Measurements from ENCODE around the gene RSKR. TPM values are rescaled to one million over a fixed set of nuclear protein-coding genes. Genes with fewer than 3 reads are reported as not detected.
A peak's percentile ranks its signal among the peaks of the same experiment; 100 is the strongest.
"Not testable (repeated sequence)": the region's sequence is repeated elsewhere in the genome, so short reads cannot be mapped to it uniquely, and the experiment has no call there.

The RSKR gene, protein sequence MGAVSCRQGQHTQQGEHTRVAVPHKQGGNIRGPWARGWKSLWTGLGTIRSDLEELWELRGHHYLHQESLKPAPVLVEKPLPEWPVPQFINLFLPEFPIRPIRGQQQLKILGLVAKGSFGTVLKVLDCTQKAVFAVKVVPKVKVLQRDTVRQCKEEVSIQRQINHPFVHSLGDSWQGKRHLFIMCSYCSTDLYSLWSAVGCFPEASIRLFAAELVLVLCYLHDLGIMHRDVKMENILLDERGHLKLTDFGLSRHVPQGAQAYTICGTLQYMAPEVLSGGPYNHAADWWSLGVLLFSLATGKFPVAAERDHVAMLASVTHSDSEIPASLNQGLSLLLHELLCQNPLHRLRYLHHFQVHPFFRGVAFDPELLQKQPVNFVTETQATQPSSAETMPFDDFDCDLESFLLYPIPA
- polyA plus RNA-seq: 1 to 10 TPM; 1.8 to 3.3 (median 2.9) TPM

- 63 to 89% (median 67%) methylated on average over 5 of the region's 5 CpGs for WGBS, 3 donors
- no peak within 1 kb of the TSS for H3K27ac ChIP-seq (ENCODE audit: low read depth, low read length)
Measured at GRCh38 chr17:28613931-28614381, at the start of gene RSKR. TSS of gene RSKR (minus strand) at chr17:28614185. CDS start at chr17:28614161, 24 bp downstream.

GRCh38 chr17:28663723-28664122 is 49.7 kb upstream of the RSKR start:
- H3K27ac ChIP-seq (ENCODE audit: low read depth, low read length): no peak overlapping the region

DNA sequence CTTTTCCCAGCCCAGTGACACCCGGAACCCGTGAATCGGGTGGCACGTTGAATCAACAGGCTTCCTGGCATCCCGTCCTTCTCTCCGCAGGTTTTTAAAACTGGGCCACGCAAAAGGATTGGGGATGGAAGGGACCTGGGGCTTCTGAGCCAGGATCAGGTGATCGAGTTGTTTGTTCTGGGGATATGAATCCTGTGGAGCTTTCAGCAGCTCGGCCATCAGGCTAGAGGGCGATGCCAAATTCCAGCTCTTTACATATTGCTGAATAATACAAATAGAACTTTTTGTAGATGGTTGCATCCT is 48.5 kb upstream of the RSKR start:
- 0 to 1% (median 1%) methylated on average over 10 of the region's 10 CpGs for WGBS, 3 donors

DNA sequence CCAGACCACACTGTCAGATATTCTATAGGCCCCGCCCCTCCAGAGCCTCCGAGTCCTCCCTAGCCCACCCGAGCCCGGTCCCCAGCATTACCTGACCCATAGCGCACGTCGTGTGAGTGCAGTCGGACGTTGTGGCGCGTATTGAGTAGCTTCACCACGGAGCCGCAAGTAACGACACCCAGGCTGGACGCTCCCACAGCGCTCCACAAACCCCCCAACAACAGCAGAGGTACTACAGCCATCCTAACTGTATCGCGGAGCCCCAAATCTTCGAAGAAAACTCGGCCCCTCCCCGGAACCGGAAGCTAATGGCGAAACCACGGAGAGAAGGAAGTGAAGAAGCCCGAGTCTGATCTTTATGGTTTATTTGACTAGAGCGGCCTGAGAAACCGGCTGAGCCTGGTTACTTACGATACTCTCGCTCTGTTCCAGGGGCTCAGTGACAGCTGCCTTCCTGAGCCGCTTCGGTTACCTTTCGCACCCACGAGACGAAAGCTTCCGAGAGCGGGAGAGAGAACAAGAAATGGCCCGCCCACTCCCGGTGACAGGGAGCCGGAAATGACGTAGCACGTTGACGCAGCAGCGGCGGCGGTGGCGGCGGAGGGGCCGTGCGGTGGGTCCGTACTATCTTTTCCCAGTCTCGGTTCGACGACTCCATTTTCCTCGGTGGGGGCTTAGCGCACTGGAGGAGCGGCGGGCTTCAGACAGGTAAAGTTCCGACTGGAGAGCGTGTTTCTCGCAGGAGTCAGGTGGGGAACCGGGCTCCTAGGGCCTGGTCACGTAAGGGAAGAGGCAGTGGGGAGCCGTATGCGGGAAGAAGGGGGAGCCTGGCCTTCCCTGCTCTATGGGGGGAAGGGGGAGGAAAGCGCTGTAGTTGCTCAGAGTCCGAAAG is 47.9 kb upstream of the RSKR start, which contains the start of the genes SDF2 and SUPT6H:
TSS of gene SDF2 (minus strand) at position 272 of the 892 bp plus-strand sequence. CDS start at position 242, 30 bp downstream.
TSS of gene SUPT6H (plus strand) at position 571 of the 892 bp plus-strand sequence. CDS start 11,197 bp downstream, outside the sequence.
- WGBS, 3 donors: 0 to 1% (median 1%) methylated on average over 66 of the region's 66 CpGs

More for the DNA sequence above, 48.5 kb upstream of the RSKR start:
- H3K27ac ChIP-seq (ENCODE audit: low read depth, low read length): peak overlapping the region; percentile 65

GRCh38 chr17:28659497-28659881 is 45.5 kb upstream of the RSKR start:
- not testable (repeated sequence) for H3K27ac ChIP-seq (ENCODE audit: low read depth, low read length)
- 97 to 99% (median 98%) methylated on average over 23 of the region's 23 CpGs for WGBS, 3 donors

More for the DNA sequence above, 47.9 kb upstream of the RSKR start, which contains the start of the genes SDF2 and SUPT6H:
- H3K27ac ChIP-seq (ENCODE audit: low read depth, low read length): peak within 1 kb of the TSS; percentile 65

- H3K27ac ChIP-seq (ENCODE audit: low read depth, low read length): not testable (repeated sequence)
- WGBS, 3 donors: 97% methylated on average over 32 to 46 of the region's 46 CpGs
Measured at GRCh38 chr17:28658766-28659496, 44.9 kb upstream of the RSKR start.

DNA sequence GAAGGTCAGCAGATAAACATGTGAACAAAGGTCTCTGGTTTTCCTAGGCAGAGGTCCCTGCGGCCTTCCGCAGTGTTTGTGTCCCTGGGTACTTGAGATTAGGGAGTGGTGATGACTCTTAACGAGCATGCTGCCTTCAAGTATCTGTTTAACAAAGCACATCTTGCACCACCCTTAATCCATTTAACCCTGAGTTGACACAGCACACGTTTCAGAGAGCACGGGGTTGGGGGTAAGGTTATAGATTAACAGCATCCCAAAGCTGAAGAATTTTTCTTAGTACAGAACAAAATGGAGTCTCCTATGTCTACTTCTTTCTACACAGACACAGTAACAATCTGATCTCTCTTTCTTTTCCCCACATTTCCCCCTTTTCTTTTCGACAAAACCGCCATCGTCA is 44.4 kb upstream of the RSKR start:
- not testable (repeated sequence) for H3K27ac ChIP-seq (ENCODE audit: low read depth, low read length)
- 93 to 97% (median 96%) methylated on average over 4 to 5 of the region's 8 CpGs for WGBS, 3 donors

GRCh38 chr17:28657756-28658155 is 43.8 kb upstream of the RSKR start:
- 85 to 92% (median 89%) methylated on average over 5 of the region's 5 CpGs for WGBS, 3 donors

DNA sequence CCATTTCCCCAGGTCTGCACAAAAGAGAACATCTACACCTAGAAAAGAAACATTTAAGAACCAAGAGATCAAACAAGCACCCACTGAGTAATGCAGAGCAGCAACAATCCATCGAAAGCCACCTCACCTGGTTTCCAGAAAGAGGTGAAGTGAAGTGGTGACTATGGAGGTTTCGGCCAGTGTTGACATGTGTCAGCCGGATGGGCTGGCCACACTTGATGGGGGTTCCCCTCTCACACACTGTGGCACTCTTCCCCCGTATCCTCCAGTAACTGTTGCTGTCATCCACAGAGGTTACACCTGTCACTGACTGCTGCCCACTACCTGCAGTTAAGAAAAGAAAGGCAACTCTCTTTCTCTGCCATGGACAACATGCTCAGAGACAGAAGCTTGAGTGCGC is 41.2 kb upstream of the RSKR start:
- 89 to 96% (median 90%) methylated on average over 5 of the region's 5 CpGs for WGBS, 3 donors
- no peak overlapping the region for H3K27ac ChIP-seq (ENCODE audit: low read depth, low read length)

More at GRCh38 chr17:28657756-28658155, 43.8 kb upstream of the RSKR start:
- H3K27ac ChIP-seq (ENCODE audit: low read depth, low read length): no peak overlapping the region

GRCh38 chr17:28648698-28649097 is 34.7 kb upstream of the RSKR start:
- 67 to 89% (median 88%) methylated on average over 2 of the region's 2 CpGs for WGBS, 3 donors
- H3K27ac ChIP-seq (ENCODE audit: low read depth, low read length): no peak overlapping the region

DNA sequence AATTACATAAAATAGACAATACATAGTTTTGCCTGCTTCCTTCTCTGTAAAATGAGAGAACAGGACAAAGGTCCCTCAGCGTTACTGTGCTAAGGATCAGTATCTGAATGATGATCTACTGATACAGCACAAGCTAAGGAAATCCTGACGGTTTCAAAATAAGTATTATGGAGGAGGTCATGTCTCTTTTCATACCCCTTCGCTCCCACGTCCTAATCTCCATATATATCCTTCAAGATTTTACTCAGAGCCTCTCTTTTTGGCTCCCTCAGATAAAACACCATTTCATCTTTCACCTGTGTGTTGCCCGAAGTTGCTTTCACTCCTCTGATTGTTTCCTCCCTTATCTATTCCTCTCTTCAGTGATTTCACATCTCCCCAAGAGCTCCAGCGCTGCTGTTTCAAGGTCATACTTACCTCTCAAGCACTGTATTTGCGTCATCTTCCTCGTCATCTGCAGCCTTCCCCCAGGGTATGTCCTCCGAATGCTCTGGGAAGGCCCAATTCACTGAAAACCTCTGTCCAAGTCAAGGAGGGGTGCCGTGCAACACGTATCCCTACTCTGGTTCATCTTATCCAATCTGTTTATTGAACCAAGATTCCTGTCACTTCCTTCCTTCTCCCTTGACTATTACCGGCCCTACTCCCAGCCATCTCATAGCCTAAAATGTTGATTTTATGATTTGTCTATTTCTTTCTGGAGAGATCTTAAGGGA is 32.2 kb upstream of the RSKR start:
- no peak overlapping the region for H3K27ac ChIP-seq (ENCODE audit: low read depth, low read length)
- WGBS, 3 donors: 34 to 51% (median 45%) methylated on average over 12 of the region's 12 CpGs

DNA sequence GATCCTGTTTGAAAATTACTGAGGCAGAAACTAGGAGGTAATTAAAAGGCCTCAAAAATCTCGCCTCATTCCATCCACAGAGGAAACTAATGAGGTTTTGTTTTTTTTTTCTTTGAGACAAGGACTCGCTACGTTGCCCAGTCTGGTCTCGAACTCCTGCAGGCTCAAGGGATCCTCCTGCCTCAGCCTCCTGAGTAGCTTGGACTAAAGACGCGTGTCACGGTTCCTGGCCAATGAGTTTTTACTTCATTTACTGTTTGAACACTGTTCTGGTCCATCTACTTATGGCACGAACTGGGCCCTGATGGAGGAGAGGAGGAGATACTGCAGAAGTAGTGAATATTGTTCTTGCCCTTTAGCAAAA is 31.6 kb upstream of the RSKR start:
- H3K27ac ChIP-seq (ENCODE audit: low read depth, low read length): no peak overlapping the region
- WGBS, 3 donors: 17 to 29% (median 22%) methylated on average over 8 of the region's 8 CpGs

DNA sequence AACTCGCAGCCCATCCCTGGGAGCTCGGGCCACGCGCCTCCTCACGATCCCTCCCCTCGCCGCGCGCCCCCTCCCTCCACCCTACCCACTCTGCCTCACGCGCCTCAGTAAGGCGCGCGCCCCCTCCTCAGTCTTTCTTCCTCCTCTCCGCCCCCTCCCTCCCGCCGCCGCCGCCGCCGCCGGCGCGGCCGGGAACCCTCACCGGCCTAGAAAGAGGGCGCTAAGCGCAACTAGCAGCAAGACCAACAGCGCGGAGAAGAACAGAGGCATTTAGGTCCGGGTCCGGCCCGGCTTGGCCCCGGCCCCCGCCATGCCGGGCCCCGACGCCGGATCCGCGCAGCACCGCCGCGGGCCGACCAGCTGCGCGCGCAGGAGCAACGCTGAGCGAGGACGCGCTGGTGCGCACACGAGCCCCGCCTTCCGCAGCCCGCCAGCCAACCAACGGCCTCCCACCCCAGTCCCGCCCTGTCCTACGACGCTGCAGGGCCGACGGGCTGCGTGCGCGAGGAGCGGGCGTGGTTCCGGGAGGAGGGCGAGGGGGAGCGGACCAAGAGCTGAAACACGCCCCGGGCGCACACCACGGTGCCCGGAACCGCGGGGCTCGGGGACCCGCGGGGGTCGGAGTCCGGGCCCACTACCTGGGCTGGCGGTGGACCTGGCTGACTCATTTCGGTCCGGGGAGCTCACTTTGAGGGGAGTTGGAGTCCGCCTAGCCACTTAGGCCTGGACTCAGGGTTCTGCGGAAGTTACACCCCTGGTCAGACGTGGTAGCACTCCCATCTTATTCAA is 31.0 kb upstream of the RSKR start, which contains the start of gene BLTP2:
TSS of gene BLTP2 (minus strand) at position 372 of the 789 bp plus-strand sequence. CDS start at position 270, 102 bp downstream.
- 1% methylated on average over 56 to 89 of the region's 89 CpGs for WGBS, 3 donors

GRCh38 chr17:28643983-28644786 is 30.2 kb upstream of the RSKR start:
- H3K27ac ChIP-seq (ENCODE audit: low read depth, low read length): peak overlapping the region; percentile 71
- 0 to 1% (median 0%) methylated on average over 18 of the region's 18 CpGs for WGBS, 3 donors

More for the DNA sequence above, 31.0 kb upstream of the RSKR start, which contains the start of gene BLTP2:
- peak within 1 kb of the TSS; percentile 71 for H3K27ac ChIP-seq (ENCODE audit: low read depth, low read length)

DNA sequence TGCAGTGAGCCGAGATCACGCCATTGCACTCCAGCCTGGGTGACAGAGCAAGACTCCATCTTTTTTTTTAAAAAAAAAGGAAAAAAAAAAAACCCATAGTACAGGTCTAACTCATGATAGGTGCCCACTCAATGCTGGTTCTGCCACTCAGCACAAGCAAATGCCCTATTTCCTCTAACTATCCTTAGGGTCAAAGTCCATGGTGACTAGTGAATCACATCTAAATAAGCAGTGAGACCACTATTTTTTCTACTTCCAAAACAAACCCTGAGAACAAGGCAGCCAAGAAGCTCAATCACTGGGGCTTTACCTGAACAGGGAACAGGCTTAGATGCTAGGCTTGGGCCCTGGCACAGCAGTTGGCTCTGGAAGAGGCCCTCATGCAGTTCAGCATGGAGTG is 27.6 kb upstream of the RSKR start:
- H3K27ac ChIP-seq (ENCODE audit: low read depth, low read length): no peak overlapping the region
- WGBS, 3 donors: 93 to 95% (median 93%) methylated on average over 2 of the region's 2 CpGs

DNA sequence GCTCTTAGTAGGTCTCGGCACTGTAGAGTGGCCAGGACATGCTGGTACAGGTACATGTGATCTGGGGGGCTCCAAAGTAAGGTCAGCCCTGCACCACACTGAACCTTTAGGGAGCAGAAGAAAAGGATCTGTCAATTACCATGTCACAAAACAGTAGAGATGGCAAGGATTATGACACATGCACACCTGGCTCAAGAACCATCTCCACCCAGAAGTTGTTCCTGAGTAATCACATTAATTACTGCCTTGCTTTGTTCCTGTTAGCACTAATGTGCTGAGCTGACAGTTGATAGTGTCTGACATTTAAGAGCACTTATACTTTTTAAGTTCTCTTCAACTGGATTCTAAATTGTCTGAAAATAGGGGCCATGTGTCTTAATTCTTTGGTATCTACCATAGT is 21.5 kb upstream of the RSKR start:
- 94 to 95% (median 94%) methylated on average over 1 of the region's 1 CpG for WGBS, 3 donors
- H3K27ac ChIP-seq (ENCODE audit: low read depth, low read length): no peak overlapping the region
